ENCODE measurements around the gene PARP12.

Gene PARP12

DNA sequence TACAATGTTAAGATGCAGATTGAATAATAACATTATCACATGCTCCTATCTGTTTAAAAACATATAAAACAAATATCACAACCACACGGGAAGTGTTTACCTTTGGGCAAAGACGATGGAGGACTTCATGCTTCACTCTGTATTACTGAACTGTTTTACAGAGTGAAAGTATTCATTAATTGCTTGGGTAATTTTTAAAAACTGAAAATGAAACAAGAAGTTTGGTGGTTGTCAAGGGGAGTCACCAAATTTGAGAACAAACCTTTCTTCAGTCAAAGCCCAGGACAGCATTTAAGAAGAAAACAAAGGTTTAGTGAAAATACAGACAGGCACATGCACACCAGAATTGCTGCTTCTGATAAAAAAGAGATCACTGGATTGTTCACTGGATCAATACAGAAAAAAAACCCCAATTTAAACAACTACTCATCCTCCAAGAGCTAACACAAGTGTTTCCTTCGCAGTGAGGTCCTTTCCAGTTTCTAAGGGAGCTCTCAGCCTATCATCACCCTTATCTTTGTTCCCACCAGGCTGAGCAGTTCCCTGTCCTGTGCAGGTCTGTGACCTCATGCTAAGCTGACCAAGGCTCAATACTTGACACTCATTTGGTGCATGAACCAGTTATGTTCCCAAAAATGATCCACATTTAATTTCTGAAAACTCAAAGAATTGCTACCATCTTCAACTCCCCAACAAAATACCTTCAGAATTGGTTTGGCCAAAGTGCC lies 8.8 kb downstream of the PARP12 start:
- Histone ChIP-seq H3K4me3 (ENCODE audit: low read depth, low read length) (no peak overlapping the region), H3K4me1 (ENCODE audit: control insufficient read depth, insufficient read depth, low read length) (no peaks in the 10 kb centered on the region), H3K36me3 (ENCODE audit: control insufficient read depth in 2 of 2, insufficient read depth in 1 of 2, low read length in 2 of 2) (no peaks in the 10 kb centered on the region), H3K9me3 (ENCODE audit: control insufficient read depth, insufficient read depth, low read depth, low read length) (no peaks in the 10 kb centered on the region), H3K27ac (ENCODE audit: extremely low read depth, low read depth, low read length) (no peak overlapping the region)
- ChIA-PET POLR2A (no interaction called here), CTCF (no interaction called here)
- TF ChIP-seq ZBTB26 (tag by site-specific recombination; optimal IDR thresholded peaks at IDR 0.05) (no peak), ZSCAN30 (tag by site-specific recombination; IDR thresholded peaks at IDR 0.05) (no peak), BCL11B (tag by site-specific recombination; IDR thresholded peaks at IDR 0.05; ENCODE audit: low read depth) (no peak), ZNF112 (tag by site-specific recombination; IDR thresholded peaks at IDR 0.05) (no peak), KLF1 (tag by site-specific recombination; IDR thresholded peaks at IDR 0.05) (no peak), ZBTB49 (tag by site-specific recombination; IDR thresholded peaks at IDR 0.05; ENCODE audit: low read depth) (no peak)

GRCh38 chr7:140051820-140052219 lies 10.9 kb downstream of the PARP12 start:
- ChIA-PET CTCF (no interaction called here), POLR2A (no interaction called here)
- Histone ChIP-seq H3K27ac (ENCODE audit: extremely low read depth, low read depth, low read length) (no peak overlapping the region), H3K4me1 (ENCODE audit: control insufficient read depth, insufficient read depth, low read length) (no peaks in the 10 kb centered on the region), H3K9me3 (ENCODE audit: control insufficient read depth, insufficient read depth, low read depth, low read length) (no peaks in the 10 kb centered on the region), H3K36me3 (ENCODE audit: control insufficient read depth in 2 of 2, insufficient read depth in 1 of 2, low read length in 2 of 2) (no peaks in the 10 kb centered on the region), H3K4me3 (ENCODE audit: low read depth, low read length) (no peak overlapping the region)
- TF ChIP-seq WT1 (tag by site-specific recombination; IDR thresholded peaks at IDR 0.05) (no peak), ZNF664 (tag by site-specific recombination; IDR thresholded peaks at IDR 0.05) (no peak), ZNF514 (tag by site-specific recombination; IDR thresholded peaks at IDR 0.05) (no peak), ZNF2 (tag by site-specific recombination; IDR thresholded peaks at IDR 0.05) (no peak), ZNF175 (tag by site-specific recombination; IDR thresholded peaks at IDR 0.05) (no peak), SETDB1 (IDR thresholded peaks at IDR 0.05; ENCODE audit: insufficient read length, low read length) (no peak), ZNF610 (tag by site-specific recombination; IDR thresholded peaks at IDR 0.05; ENCODE audit: borderline replicate concordance) (no peak), HOXC10 (CRISPR knock-in tag; IDR thresholded peaks at IDR 0.05) (no peak), ZNF140 (tag by site-specific recombination; IDR thresholded peaks at IDR 0.05) (no peak), HOXA7 (CRISPR knock-in tag; IDR thresholded peaks at IDR 0.05; ENCODE audit: borderline replicate concordance) (no peak), RBAK (tag by site-specific recombination; IDR thresholded peaks at IDR 0.05) (no peak), ZNF24 (tag by site-specific recombination; IDR thresholded peaks at IDR 0.05) (no peak)
- TF ChIP-seq, protein P1, sequence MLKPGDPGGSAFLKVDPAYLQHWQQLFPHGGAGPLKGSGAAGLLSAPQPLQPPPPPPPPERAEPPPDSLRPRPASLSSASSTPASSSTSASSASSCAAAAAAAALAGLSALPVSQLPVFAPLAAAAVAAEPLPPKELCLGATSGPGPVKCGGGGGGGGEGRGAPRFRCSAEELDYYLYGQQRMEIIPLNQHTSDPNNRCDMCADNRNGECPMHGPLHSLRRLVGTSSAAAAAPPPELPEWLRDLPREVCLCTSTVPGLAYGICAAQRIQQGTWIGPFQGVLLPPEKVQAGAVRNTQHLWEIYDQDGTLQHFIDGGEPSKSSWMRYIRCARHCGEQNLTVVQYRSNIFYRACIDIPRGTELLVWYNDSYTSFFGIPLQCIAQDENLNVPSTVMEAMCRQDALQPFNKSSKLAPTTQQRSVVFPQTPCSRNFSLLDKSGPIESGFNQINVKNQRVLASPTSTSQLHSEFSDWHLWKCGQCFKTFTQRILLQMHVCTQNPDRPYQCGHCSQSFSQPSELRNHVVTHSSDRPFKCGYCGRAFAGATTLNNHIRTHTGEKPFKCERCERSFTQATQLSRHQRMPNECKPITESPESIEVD (tag by site-specific recombination; IDR thresholded peaks at IDR 0.05) = no peak
- TF ChIP-seq, protein P2, sequence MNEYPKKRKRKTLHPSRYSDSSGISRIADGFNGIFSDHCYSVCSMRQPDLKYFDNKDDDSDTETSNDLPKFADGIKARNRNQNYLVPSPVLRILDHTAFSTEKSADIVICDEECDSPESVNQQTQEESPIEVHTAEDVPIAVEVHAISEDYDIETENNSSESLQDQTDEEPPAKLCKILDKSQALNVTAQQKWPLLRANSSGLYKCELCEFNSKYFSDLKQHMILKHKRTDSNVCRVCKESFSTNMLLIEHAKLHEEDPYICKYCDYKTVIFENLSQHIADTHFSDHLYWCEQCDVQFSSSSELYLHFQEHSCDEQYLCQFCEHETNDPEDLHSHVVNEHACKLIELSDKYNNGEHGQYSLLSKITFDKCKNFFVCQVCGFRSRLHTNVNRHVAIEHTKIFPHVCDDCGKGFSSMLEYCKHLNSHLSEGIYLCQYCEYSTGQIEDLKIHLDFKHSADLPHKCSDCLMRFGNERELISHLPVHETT (tag by site-specific recombination; IDR thresholded peaks at IDR 0.05) = no peak

Data from HEK293 (cell line).